SK-N-SH treated with all-trans-retinoic acid at 6 μM for 48 hours (cell line): ENCODE measurements around the gene IYD.

Experiments used
- ATAC-seq: fragments of 200-7000 bp; cut with Tn5 transposase; 3 replicates; pipeline ENCODE4 v1.9.1; 2020; ENCODE audit warnings: mild to moderate bottlenecking, moderate library complexity
- CREB5 ChIP-seq: fragments of 250-450 bp; sonication (Bioruptor Pico); IDR thresholded peaks from 2 replicates; pipeline ENCODE4 v1.5.1; 2020; ENCODE audit warnings: low read depth, mild to moderate bottlenecking, moderate library complexity
- CSDC2 ChIP-seq: fragments of 250-450 bp; sonication (Bioruptor Pico); IDR thresholded peaks from 2 replicates; pipeline ENCODE4 v1.5.0; 2020; ENCODE audit warnings: mild to moderate bottlenecking, moderate library complexity
- CSRNP3 ChIP-seq: fragments of 250-450 bp; sonication (Bioruptor Pico); IDR thresholded peaks from 2 replicates; pipeline ENCODE4 v1.5.1; 2021; ENCODE audit warnings: mild to moderate bottlenecking, moderate library complexity
- ESRRG ChIP-seq: fragments of 250-450 bp; sonication (Bioruptor Pico); IDR thresholded peaks from 2 replicates; pipeline ENCODE4 v1.6.1; 2021; ENCODE audit warnings: mild to moderate bottlenecking
- OSR1 ChIP-seq: fragments of 250-450 bp; sonication (Bioruptor Pico); IDR thresholded peaks from 2 replicates; pipeline ENCODE4 v1.8.0; 2022; ENCODE audit warnings: moderate library complexity, mild to moderate bottlenecking, inconsistent platforms
- PATZ1 ChIP-seq: fragments of 250-450 bp; sonication (Bioruptor Pico); IDR thresholded peaks from 2 replicates; pipeline ENCODE4 v1.8.0; 2020; ENCODE audit warnings: mild to moderate bottlenecking, moderate library complexity, borderline replicate concordance
- POU6F1 ChIP-seq: fragments of 250-450 bp; sonication (Bioruptor Pico); IDR thresholded peaks from 2 replicates; pipeline ENCODE4 v1.8.0; 2021; ENCODE audit warnings: low read depth, mild to moderate bottlenecking, moderate library complexity, borderline replicate concordance
- SNAI2 ChIP-seq: fragments of 250-450 bp; sonication (Bioruptor Pico); IDR thresholded peaks from 2 replicates; pipeline ENCODE4 v1.5.0; 2020; ENCODE audit warnings: mild to moderate bottlenecking, moderate library complexity
- TCF4 ChIP-seq: fragments of 250-450 bp; sonication (Bioruptor Pico); IDR thresholded peaks from 2 replicates; pipeline ENCODE4 v1.8.0; 2021; ENCODE audit warnings: mild to moderate bottlenecking, moderate library complexity, borderline replicate concordance
- TOX ChIP-seq: fragments of 250-450 bp; sonication (Bioruptor Pico); IDR thresholded peaks from 2 replicates; pipeline ENCODE4 v1.8.0; 2021; ENCODE audit warnings: mild to moderate bottlenecking, moderate library complexity, borderline replicate concordance
- TSHZ2 ChIP-seq: fragments of 250-450 bp; sonication (Bioruptor Pico); IDR thresholded peaks from 2 replicates; pipeline ENCODE4 v1.5.0; 2020; ENCODE audit warnings: mild to moderate bottlenecking, moderate library complexity
- ZFP3 ChIP-seq: fragments of 250-450 bp; sonication (Bioruptor Pico); IDR thresholded peaks from 2 replicates; pipeline ENCODE4 v1.5.0; 2020; ENCODE audit warnings: mild to moderate bottlenecking, moderate library complexity
- ZFP30 ChIP-seq: fragments of 450-650 bp; formaldehyde crosslinking; IDR thresholded peaks from 2 replicates; pipeline ENCODE4 v1.5.0; 2022; ENCODE audit warnings: mild to moderate bottlenecking, moderate library complexity
- ZNF70 ChIP-seq: fragments of 450-650 bp; formaldehyde crosslinking; IDR thresholded peaks from 2 replicates; pipeline ENCODE4 v1.5.0; 2020; ENCODE audit warnings: mild to moderate bottlenecking, moderate library complexity
- ZNF8 ChIP-seq: fragments of 450-650 bp; formaldehyde crosslinking; IDR thresholded peaks from 2 replicates; pipeline ENCODE4 v1.5.0; 2020; ENCODE audit warnings: mild to moderate bottlenecking, moderate library complexity

The IYD gene

GRCh38 chr6:150394899-150395295 is 26.1 kb downstream of the IYD start:
- TF ChIP-seq TOX, result no peak
- no peak for TF ChIP-seq ZNF8
- TF ChIP-seq, all 23 proteins: peak for 0
- ATAC-seq, result no peak

GRCh38 chr6:150395388-150396009 is 26.7 kb downstream of the IYD start:
- ATAC-seq, result peak; percentile 95
- TF ChIP-seq ZNF70 (CRISPR knock-in tag) (no peak), TCF4 (no peak), POU6F1 (CRISPR knock-in tag) (no peak), CSRNP3 (CRISPR knock-in tag) (no peak), OSR1 (CRISPR knock-in tag) (no peak), TOX (no peak), ZFP3 (CRISPR knock-in tag) (no peak), TSHZ2 (CRISPR knock-in tag) (no peak)

GRCh38 chr6:150403458-150404246 is 34.8 kb downstream of the IYD start:
- no peak for TF ChIP-seq TOX
- TF ChIP-seq, all 23 proteins: peak for 0
- ATAC-seq, result no peak; the same call in 2 of the 3 replicates

- ATAC-seq, result no peak
- TF ChIP-seq ESRRG (CRISPR knock-in tag), result no peak
- TF ChIP-seq TCF4, result no peak
- no peak for TF ChIP-seq SNAI2 (CRISPR knock-in tag)
Observed at GRCh38 chr6:150406948-150407347, 38.1 kb downstream of the IYD start.

GRCh38 chr6:150408842-150409241 is 40.0 kb downstream of the IYD start:
- no peak for ATAC-seq
- no peak for TF ChIP-seq POU6F1 (CRISPR knock-in tag)
- no peak for TF ChIP-seq CSDC2 (CRISPR knock-in tag)
- no peak for TF ChIP-seq TOX
- TF ChIP-seq CREB5 (CRISPR knock-in tag), result no peak
- TF ChIP-seq SNAI2 (CRISPR knock-in tag), result no peak

GRCh38 chr6:150409576-150410066 is 40.8 kb downstream of the IYD start:
- TF ChIP-seq CSRNP3 (CRISPR knock-in tag) (no peak), ZFP30 (CRISPR knock-in tag) (no peak), TOX (no peak), PATZ1 (no peak)
- ATAC-seq, result no peak
